Endothelial cell (in vitro differentiated cells): Measurements from ENCODE around the gene CD300LB. TPM values are rescaled to one million over a fixed set of nuclear protein-coding genes. Genes with fewer than 3 reads are reported as not detected.
"Not testable (repeated sequence)": the region's sequence is repeated elsewhere in the genome, so short reads cannot be mapped to it uniquely, and the experiment has no call there.

Experiments
- DNase-seq: peaks from one replicate; pipeline ENCODE4 v3.0.0; 2021; ENCODE audit warnings: low spot score
- H3K27ac Mint-ChIP-seq: one replicate; pipeline ENCODE4 v1.8.0; 2021; ENCODE audit warnings: mixed read lengths, inconsistent platforms; ENCODE audit not compliant: unreplicated experiment
- H3K27me3 Mint-ChIP-seq: one replicate; pipeline ENCODE4 v1.8.0; 2021; ENCODE audit warnings: mild to moderate bottlenecking, moderate library complexity, mixed read lengths, inconsistent platforms; ENCODE audit not compliant: unreplicated experiment
- H3K36me3 Mint-ChIP-seq: one replicate; pipeline ENCODE4 v1.8.0; 2021; ENCODE audit warnings: mild to moderate bottlenecking, low read depth, mixed read lengths, inconsistent platforms; ENCODE audit not compliant: unreplicated experiment
- H3K4me1 Mint-ChIP-seq: one replicate; pipeline ENCODE4 v1.8.0; 2021; ENCODE audit warnings: mild to moderate bottlenecking, mixed read lengths, inconsistent platforms; ENCODE audit not compliant: unreplicated experiment
- H3K4me3 Mint-ChIP-seq: one replicate; pipeline ENCODE4 v1.8.0; 2021; ENCODE audit warnings: mild to moderate bottlenecking, mixed read lengths, inconsistent platforms; ENCODE audit not compliant: unreplicated experiment
- H3K9me3 Mint-ChIP-seq: one replicate; pipeline ENCODE4 v1.8.0; 2021; ENCODE audit warnings: mixed read lengths, inconsistent platforms; ENCODE audit not compliant: unreplicated experiment
- CTCF ChIP-seq: fragments of 200-600 bp; sonication (generic); IDR thresholded peaks from one replicate; pipeline ENCODE4 v1.5.0; 2021; ENCODE audit warnings: antibody characterized with exemption; ENCODE audit not compliant: unreplicated experiment
- total RNA-seq: library from RNA; stranded (reverse); fragmentation: NEBNext Ultra II Directional; extraction: Animal tissue kit (Norgen Biotek cat#: 25700); gene quantifications from one replicate; pipeline ENCODE4 v1.2.1, GENCODE V29; 2021; ENCODE audit not compliant: unreplicated experiment

The CD300LB gene
- total RNA-seq, 1 donor from 2014 or later = not detected

GRCh38 chr17:74558882-74559519, 27.7 kb upstream of the CD300LB start:
- Mint-ChIP-seq H3K9me3 (peaks cover 5% of the 10 kb centered on the region), H3K36me3 (peaks cover 17% of the 10 kb centered on the region), H3K27ac (no peak overlapping the region), H3K4me3 (no peak overlapping the region), H3K27me3 (peaks cover 9% of the 10 kb centered on the region), H3K4me1 (peaks cover 3% of the 10 kb centered on the region)
- no peak for DNase-seq
- no peak for TF ChIP-seq CTCF

DNA sequence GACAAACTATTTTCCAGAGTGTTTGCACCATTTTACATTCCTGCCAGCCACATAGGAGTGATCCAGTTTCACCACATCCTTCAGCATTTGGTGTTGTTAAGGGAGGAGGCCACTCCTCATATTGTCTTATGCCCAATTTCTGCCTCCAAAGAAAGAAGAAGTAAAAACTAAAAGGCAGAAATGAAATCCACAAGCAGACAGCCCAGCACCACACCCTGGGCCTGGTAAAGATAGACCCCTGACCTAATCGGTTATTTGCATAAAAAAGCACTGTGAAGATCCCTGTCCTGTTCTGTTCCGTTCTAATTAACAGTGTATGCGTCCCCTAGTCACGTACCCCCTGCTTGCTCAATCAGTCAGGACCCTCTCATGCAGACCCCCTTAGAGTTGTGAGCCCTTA, 27.1 kb upstream of the CD300LB start:
- H3K4me3 Mint-ChIP-seq, H3K27me3 Mint-ChIP-seq, H3K27ac Mint-ChIP-seq, H3K9me3 Mint-ChIP-seq, DNase-seq, H3K4me1 Mint-ChIP-seq: not testable (repeated sequence)
- peaks cover 14% of the 10 kb centered on the region for H3K36me3 Mint-ChIP-seq

GRCh38 chr17:74555427-74555940, 24.2 kb upstream of the CD300LB start:
- TF ChIP-seq CTCF = no peak
- Mint-ChIP-seq H3K27me3 (peaks cover 7% of the 10 kb centered on the region), H3K36me3 (peaks cover 13% of the 10 kb centered on the region), H3K27ac (no peak overlapping the region), H3K9me3 (peaks cover 5% of the 10 kb centered on the region), H3K4me1 (no peaks in the 10 kb centered on the region), H3K4me3 (no peak overlapping the region)
- DNase-seq = no peak

DNA sequence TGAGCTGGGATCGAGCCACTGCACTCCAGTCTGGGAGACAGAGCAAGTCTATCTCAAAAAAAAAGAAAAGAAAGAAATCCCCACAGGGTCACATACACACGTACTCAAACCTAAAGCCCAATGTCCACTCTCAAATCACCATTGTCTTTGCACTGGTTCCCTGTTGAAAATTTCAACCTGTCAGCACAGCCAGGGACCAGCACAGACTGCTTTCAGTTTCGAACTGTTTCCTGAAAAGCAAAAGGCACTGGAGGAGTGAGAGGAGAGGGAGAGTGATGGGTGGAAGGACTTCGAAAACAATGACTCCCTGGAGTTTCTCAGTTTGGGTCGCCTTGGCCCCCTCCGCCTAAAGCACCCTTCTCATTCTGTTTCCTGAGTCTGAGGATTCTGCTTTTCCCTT, 23.6 kb upstream of the CD300LB start:
- Mint-ChIP-seq H3K4me1 (no peaks in the 10 kb centered on the region), H3K27ac (no peak overlapping the region), H3K4me3 (no peak overlapping the region), H3K9me3 (peaks cover 5% of the 10 kb centered on the region), H3K36me3 (peaks cover 17% of the 10 kb centered on the region), H3K27me3 (peaks cover 6% of the 10 kb centered on the region)
- DNase-seq = no peak
- TF ChIP-seq CTCF = no peak

DNA sequence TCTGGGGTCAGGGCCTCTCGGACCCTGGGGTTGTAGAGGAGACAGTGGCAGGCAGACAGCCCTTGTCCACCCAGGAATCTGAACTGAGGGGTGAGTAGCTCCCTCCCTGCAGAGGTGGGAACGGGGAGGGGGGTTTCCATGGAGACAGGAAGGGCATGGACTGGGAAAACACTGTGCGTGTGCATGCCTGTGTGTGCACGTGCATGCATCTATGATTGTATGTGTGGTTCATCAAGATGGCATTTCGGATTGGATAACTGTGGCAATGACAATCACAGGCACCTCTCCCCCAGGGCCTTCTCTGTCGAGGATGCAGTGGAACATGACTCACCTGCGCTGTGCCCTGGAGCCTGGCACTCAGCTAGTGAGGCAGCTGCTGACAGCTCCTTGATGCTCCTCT, 20.8 kb upstream of the CD300LB start:
- no peaks in the 10 kb centered on the region for H3K9me3 Mint-ChIP-seq
- no peak for DNase-seq
- peaks cover 4% of the 10 kb centered on the region for H3K36me3 Mint-ChIP-seq
- H3K27ac Mint-ChIP-seq = no peak overlapping the region
- peaks cover 5% of the 10 kb centered on the region for H3K4me1 Mint-ChIP-seq
- H3K27me3 Mint-ChIP-seq = peaks cover 5% of the 10 kb centered on the region
- no peak for TF ChIP-seq CTCF
- no peak overlapping the region for H3K4me3 Mint-ChIP-seq
